AG04449 (cell line): ENCODE data around the gene CCDC107.
"Not testable (repeated sequence)": the region's sequence is repeated elsewhere in the genome, so short reads cannot be mapped to it uniquely, and the experiment has no call there.

Experiments used
- CTCF ChIA-PET: fragments of 350-600 bp; formaldehyde crosslinking; extraction: SDS; loops from one replicate; lab custom pipeline; 2021; ENCODE audit warnings: antibody characterized with exemption; lab: Yijun Ruan, JAX
- POLR2A ChIA-PET: fragments of 400-600, 350-600 bp; formaldehyde crosslinking; extraction: SDS; loops from one replicate; lab custom pipeline; 2020; ENCODE audit warnings: antibody characterized with exemption, inconsistent platforms; lab: Yijun Ruan, JAX
- DNase-seq: peaks from one replicate; pipeline ENCODE4 v3.0.0-alpha.2; 2010; ENCODE audit warnings: low read depth, low spot score
- H3K4me3 ChIP-seq: 2 replicates; pipeline ENCODE4 v1.5.1; 2011; ENCODE audit warnings: low read depth, mild to moderate bottlenecking, control low read depth, low read length
- TF ChIP-seq, protein P1 (sequence below): IDR thresholded peaks from one replicate; pipeline ENCODE4 v1.5.1; 2011; ENCODE audit warnings: mild to moderate bottlenecking, moderate library complexity, low read length, control low read depth, inconsistent platforms; ENCODE audit not compliant: insufficient read depth; ENCODE audit errors: missing control alignments

The CCDC107 gene

DNA sequence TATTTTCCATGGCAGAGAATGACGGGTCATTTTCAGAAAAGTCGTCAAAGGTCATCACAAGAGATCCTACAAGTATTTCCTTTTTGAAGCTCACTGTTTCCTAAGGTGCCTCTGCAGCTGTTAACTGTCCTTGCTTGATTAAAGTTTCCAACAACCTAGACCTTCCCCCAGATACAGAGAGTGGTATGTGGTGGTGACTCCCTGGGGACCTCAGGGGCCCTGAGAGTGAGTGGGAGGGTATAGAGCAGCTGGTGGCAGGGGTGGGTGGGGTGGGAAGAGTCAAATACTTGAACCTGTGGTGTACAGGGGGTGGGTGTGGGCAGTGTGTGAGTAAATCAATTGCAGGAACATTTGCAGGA lies 38.3 kb upstream of the CCDC107 start:
- no peak for DNase-seq
- ChIA-PET POLR2A (no interaction called here), CTCF (interaction anchor here (1.0 to 2.5 kb wide), 4 partner anchors 8 to 27 kb away, joined by 3 to 15 read pairs (median 7); partner anchors contain the start of gene TESK1)
- H3K4me3 ChIP-seq: no peak overlapping the region
- TF ChIP-seq, protein P1, sequence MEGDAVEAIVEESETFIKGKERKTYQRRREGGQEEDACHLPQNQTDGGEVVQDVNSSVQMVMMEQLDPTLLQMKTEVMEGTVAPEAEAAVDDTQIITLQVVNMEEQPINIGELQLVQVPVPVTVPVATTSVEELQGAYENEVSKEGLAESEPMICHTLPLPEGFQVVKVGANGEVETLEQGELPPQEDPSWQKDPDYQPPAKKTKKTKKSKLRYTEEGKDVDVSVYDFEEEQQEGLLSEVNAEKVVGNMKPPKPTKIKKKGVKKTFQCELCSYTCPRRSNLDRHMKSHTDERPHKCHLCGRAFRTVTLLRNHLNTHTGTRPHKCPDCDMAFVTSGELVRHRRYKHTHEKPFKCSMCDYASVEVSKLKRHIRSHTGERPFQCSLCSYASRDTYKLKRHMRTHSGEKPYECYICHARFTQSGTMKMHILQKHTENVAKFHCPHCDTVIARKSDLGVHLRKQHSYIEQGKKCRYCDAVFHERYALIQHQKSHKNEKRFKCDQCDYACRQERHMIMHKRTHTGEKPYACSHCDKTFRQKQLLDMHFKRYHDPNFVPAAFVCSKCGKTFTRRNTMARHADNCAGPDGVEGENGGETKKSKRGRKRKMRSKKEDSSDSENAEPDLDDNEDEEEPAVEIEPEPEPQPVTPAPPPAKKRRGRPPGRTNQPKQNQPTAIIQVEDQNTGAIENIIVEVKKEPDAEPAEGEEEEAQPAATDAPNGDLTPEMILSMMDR: no peak

DNA sequence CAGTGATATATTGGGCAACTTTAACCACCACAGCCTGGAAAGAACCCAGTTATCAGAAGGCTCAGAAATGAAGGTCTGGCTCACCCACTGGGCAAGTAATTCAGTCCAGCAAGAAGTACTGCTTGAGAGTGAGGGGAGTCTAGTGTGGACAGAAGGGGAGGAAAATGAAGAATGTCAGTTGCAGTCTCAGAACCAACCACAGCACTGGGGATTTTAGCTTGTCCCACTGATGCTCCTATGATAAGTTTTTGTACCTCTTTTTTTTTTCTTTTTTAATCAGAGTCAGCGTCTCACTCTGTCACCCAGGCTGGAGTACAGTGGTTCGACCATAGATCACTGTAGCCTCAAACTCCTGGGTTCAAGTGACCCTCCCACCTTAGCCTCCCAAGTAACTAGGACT lies 30.5 kb upstream of the CCDC107 start:
- POLR2A ChIA-PET: no interaction called here
- no peak for DNase-seq
- TF ChIP-seq, protein P1: no peak
- CTCF ChIA-PET: interaction anchor here (1.6 to 4.1 kb wide), 3 partner anchors 14 to 20 kb away, joined by 7 to 13 read pairs (median 12); no protein-coding TSS in a partner anchor
- no peak overlapping the region for H3K4me3 ChIP-seq

DNA sequence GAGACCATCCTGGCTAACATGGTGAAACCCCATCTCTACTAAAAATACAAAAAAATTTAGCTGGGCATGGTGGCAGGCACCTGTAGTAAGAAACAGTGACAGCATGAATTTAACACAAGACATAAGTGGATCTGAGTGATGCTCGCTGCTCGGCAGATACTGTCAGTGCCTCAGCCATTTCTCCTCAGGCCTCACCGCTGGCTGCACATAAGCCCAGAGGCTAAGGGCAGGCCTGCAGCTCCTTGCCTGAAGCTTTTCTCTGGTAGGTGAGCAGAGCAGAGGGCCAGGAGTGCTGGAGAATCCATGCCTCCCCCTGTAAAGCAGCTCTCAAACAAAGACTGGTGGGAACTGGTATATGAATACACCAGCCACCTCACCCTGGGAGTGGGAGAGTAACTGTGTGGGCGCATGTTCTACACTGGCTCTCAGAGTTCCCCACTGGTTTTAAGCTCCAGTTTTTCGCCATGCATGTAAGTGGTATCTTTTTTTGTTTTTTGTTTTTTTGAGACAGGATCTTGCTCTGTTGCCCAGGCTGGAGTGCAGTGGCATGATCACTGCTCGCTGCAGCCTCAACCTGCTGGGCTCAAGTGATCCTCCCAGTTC lies 29.6 kb upstream of the CCDC107 start:
- ChIA-PET POLR2A (no interaction called here), CTCF (interaction anchor here (0.7 to 4.1 kb wide), 8 partner anchors 12 to 33 kb away, joined by 3 to 13 read pairs (median 6); partner anchors contain the start of gene TESK1)
- TF ChIP-seq, protein P1: no peak
- DNase-seq: no peak
- no peak overlapping the region for H3K4me3 ChIP-seq

DNA sequence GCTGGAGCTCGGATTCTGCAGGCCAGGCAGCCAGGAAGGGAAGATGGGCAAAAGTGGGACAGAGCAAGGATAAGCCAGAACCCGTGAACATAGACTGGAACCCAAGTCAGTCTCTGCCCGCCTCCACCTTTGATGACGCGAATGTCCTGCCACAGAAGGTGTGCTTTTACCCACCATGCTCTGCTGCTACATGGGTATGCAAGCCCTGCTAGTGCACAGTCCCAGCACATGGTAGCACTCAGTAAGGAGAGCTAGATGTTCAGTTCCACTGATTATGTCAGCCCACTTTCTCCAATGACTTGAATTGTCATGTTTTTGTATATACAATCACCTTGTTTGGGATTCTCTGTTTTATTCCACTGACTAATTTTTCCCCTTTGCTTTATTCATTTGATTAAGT lies 28.5 kb upstream of the CCDC107 start:
- TF ChIP-seq, protein P1: no peak
- H3K4me3 ChIP-seq: no peak overlapping the region
- ChIA-PET POLR2A (no interaction called here), CTCF (interaction anchor here (0.7 to 2.8 kb wide), 6 partner anchors 13 to 32 kb away, joined by 3 to 12 read pairs (median 5); partner anchors contain the start of gene TESK1)
- DNase-seq: no peak

DNA sequence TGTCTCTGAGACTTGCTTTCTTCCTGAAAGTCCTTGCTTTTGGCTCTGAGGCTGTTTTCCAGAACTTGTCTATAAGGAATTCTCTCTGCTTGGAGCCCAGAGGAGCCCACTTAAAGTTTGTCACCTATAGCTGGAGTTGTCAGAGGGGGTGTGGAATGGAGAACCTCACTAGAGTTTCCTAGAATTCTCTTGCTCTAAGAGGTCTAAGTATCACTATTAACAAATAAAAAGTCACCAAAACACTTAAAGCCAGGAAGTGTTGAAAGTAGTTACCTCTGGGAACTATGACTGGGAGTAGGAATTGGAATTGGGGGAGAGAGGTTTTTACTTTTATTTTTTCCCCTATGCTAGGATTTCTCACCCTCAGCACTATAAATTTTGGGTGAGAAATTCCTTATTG lies 22.4 kb upstream of the CCDC107 start:
- CTCF ChIA-PET: interaction anchor here (0.8 to 2.3 kb wide), 5 partner anchors 10 to 32 kb away, joined by 3 to 7 read pairs (median 4); no protein-coding TSS in a partner anchor
- H3K4me3 ChIP-seq: no peak overlapping the region
- TF ChIP-seq, protein P1: no peak
- no peak for DNase-seq
- POLR2A ChIA-PET: no interaction called here

DNA sequence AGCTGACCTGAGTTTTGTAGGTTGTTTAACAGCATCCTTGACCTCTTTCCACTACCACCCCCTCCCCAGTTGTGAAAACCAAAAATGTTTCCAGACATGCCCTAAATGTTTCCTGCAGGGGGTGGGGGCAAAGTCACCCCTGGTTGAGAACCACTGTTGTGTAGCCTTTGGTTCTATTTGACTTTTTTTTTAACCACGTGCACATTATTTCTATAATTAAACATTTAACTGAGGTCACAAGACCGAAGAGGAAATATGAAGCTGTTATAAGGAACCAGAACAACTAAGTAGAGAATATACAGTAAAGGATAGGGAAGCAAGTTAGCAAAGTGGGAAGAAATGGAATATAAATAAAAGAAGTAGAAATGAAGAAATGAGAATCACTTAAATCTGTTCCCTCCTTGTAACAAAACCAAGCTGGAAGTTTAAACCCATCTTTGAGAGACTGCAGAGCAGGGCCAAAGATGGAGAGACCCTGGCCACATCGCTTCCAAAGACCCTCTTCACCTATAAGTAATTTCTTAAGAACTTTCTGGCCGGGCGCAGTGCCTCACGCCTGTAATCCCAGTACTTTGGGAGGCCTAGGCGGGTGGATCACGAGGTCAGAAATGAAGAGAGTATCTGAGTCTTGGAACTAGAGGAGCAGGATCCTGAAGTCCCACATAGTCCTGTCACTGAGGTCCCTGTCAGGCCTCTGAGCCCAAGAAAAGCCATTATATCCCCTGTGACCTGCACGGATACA lies 21.8 kb upstream of the CCDC107 start:
- ChIA-PET POLR2A (no interaction called here), CTCF (interaction anchor here (0.8 to 2.3 kb wide), 4 partner anchors 10 to 33 kb away, joined by 4 to 7 read pairs (median 4); no protein-coding TSS in a partner anchor)
- DNase-seq: no peak
- no peak overlapping the region for H3K4me3 ChIP-seq
- TF ChIP-seq, protein P1: no peak

DNA sequence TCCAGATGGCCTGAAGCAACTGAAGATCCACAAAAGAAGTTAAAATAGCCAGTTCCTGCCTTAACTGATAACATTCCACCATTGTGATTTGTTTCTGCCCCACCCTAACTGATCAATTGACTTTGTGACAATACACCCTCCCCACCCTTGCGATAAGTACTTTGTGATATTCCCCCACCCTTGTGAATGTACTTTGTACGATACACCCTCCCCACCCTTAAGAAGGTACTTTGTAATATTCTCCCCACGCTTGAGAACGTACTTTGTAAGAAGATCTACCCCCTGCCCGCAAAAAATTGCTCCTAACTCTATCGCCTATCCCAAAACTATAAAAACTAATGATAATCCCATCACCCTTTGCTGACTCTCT lies 21.2 kb upstream of the CCDC107 start:
- CTCF ChIA-PET: interaction anchor here (0.8 to 2.3 kb wide), 3 partner anchors 9 to 33 kb away, joined by 4 to 7 read pairs (median 5); no protein-coding TSS in a partner anchor
- POLR2A ChIA-PET, DNase-seq, H3K4me3 ChIP-seq: not testable (repeated sequence)

DNA sequence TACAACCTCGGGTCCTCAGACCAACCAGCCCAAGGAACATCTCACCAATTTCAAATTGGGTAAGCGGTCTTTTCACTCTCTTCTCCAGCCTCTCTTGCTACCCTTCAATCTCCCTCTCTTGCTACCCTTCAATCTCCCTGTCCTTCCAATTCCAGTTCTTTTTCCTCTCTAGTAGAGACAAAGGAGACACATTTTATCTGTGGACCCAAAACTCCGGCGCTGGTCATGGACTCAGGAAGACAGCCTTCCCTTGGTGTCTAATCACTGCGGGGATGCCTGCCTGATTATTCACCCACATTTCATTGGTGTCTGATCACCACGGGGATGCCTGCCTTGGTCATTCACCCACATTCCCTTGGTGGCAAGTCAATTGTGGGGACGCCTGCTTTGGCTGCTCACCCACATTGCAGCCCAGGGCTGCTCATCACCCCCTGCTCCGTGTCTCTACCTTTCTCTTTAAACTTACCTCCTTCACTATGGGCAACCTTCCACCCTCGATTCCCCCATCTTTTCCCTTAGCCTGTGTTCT lies 20.6 kb upstream of the CCDC107 start:
- POLR2A ChIA-PET: not testable (repeated sequence)

DNA sequence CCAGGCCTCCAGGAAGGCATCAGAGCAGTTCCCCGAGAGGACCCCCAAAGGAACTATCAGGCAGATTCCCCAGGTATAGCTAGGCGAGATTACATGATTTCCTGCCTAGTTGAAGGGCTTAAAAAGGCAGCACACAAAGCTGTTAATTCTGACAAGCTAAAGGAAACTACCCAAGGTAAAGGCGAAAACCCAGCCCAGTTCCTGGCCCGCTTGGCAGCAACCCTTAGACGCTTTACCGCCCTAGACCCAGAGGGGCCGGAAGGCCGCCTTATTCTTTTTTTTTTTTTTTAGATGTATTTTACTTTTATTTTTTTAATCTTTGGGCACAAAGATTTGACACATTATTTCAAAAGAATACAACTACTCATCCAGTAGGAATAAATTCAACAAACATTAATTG lies 19.3 kb upstream of the CCDC107 start:
- POLR2A ChIA-PET, DNase-seq, H3K4me3 ChIP-seq: not testable (repeated sequence)
- CTCF ChIA-PET: interaction anchor here (1.7 kb wide), 1 partner anchor 9 kb away, joined by 6 read pairs; no protein-coding TSS in a partner anchor

More for the DNA sequence above, 20.6 kb upstream of the CCDC107 start:
- DNase-seq, CTCF ChIA-PET, H3K4me3 ChIP-seq: not testable (repeated sequence)
